GM13976 (cell line): ENCODE results near the gene EEF2KMT.
A peak's percentile ranks its signal among the peaks of the same experiment; 100 is the strongest.
"Not testable (repeated sequence)": the region's sequence is repeated elsewhere in the genome, so short reads cannot be mapped to it uniquely, and the experiment has no call there.

ENCODE experiments used
- DNase-seq: peaks from one replicate; pipeline ENCODE4 v3.0.0; 2012; ENCODE audit warnings: low spot score
- in situ Hi-C: fragments of 300-500 bp; cut with MboI; formaldehyde crosslinking; loops from one replicate; pipeline ENCODE4 v1.12.0; 2022; ENCODE audit warnings: low sequenced_read_pairs, mixed read lengths, inconsistent platforms; ENCODE audit not compliant: unreplicated experiment
- TF ChIP-seq, protein P1 (sequence below): IDR thresholded peaks from 2 replicates; pipeline ENCODE4 v1.5.1; 2012; ENCODE audit warnings: borderline replicate concordance, mild to moderate bottlenecking; ENCODE audit not compliant: insufficient read depth; ENCODE audit errors: extremely low read depth, missing control alignments, control extremely low read depth

Gene EEF2KMT

DNA sequence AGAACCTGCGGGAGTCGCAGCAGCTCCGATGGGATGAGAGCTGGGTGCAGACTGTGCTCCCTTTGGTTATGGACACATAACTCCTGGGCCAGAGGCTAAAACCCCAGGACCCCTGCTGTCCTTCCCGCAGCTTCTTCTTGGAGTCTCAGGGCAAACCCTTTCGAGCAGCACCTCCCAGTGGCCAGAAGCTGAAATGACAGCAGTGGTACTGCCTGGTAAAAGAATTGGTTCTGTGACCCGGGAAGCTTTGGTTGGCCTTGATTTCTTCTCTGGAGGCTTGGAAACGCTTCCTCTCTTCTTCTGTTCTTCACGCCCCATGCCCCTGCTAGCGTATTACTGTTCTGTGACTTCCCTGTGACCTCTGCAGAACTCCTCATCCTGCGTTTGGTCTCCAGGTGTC is 12.8 kb downstream of the EEF2KMT start:
- in situ Hi-C loops = not testable (repeated sequence)
- TF ChIP-seq, protein P1, sequence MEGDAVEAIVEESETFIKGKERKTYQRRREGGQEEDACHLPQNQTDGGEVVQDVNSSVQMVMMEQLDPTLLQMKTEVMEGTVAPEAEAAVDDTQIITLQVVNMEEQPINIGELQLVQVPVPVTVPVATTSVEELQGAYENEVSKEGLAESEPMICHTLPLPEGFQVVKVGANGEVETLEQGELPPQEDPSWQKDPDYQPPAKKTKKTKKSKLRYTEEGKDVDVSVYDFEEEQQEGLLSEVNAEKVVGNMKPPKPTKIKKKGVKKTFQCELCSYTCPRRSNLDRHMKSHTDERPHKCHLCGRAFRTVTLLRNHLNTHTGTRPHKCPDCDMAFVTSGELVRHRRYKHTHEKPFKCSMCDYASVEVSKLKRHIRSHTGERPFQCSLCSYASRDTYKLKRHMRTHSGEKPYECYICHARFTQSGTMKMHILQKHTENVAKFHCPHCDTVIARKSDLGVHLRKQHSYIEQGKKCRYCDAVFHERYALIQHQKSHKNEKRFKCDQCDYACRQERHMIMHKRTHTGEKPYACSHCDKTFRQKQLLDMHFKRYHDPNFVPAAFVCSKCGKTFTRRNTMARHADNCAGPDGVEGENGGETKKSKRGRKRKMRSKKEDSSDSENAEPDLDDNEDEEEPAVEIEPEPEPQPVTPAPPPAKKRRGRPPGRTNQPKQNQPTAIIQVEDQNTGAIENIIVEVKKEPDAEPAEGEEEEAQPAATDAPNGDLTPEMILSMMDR = peak; percentile 74
- peak; percentile 63 for DNase-seq

DNA sequence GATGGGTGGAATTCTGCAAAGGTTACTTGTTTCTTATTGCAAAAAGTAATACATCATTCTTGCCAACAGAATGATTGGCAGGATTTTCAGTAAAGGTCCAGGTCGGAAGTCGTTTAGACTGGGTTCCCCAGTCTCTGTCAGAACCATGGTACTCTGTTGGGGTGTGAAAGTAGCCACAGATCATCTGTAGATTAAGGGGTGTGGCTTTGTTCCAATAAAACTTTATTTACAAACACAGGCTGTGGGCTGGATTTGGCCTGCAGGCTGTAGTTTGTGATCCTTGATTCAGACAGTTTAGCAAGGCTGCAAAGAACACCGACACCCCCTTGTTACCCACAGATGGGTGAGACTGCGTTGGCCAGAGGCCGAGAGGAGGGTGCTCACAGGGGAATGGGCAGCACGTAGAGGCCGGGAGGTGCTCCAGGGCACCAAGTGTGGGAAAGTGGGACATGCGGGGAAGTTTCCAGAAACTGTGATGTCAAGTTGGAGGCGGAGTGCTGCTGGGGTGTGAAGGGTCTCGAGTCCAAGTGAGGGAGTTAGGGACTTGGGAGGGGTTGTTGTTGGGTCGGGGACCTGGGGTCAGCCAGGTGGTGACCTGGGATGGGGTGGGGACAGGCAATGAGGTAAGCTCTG is 13.4 kb downstream of the EEF2KMT start:
- peak; percentile 5 for DNase-seq
- in situ Hi-C loops = not testable (repeated sequence)

DNA sequence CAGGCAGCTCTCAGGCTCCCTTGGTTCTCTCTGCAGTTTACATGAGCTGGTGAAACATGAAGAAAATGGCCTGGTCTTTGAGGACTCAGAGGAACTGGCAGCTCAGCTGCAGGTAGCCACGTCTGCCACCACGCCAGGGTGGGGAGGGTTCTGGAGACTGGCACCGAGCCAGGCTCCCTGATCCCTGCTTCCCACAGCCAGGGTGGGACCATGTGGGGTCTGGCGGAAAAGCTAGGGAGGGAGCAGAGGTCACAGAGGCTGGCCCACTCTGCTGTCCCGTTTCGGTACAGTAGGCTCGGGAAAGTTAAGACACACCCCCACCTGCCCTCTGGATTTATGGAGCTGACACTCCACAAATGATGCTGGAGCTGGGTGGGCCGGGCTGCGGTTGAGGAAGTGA is 13.9 kb downstream of the EEF2KMT start:
- DNase-seq, in situ Hi-C loops: not testable (repeated sequence)

DNA sequence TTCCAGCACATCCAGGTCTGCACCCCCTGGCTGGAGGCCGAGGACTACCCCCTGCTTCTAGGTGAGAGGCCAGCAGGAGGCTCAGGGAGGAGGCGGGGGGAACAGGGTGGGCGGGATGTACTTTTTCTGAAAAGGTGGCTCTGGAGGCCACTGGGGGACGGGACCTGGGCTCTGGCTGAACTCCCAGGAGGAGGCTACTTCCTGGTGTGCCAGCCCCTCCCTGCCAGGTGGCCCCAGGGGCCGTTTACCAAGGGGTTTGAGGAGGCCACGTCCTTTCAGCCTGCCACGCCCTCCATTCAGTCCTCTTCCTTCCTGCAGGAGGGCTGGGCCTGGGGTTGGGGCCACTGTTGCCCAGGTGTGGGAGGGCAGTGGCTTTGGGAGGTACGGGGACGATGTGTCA is 16.6 kb downstream of the EEF2KMT start:
- in situ Hi-C loops, DNase-seq: not testable (repeated sequence)

DNA sequence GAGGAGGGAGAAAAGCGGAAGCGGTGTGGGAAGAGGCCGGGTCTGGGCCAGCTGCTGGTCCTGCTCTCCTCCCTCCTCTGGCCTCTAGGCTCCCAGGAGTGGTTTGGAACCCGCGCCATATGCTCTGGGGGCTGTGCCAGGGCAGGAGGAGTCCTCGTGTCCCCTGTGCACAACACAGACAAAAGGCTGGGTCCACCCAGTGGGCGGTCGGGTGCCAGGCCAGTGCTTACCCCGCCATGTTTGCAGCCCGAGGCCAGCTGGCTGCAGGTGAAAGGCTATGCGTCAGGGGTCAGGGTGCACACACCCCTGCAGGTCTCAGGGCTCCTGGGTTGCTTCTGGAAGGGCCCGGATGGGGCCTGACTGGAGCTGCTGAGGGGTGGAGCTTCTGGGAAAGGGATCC is 17.1 kb downstream of the EEF2KMT start:
- in situ Hi-C loops, DNase-seq: not testable (repeated sequence)

DNA sequence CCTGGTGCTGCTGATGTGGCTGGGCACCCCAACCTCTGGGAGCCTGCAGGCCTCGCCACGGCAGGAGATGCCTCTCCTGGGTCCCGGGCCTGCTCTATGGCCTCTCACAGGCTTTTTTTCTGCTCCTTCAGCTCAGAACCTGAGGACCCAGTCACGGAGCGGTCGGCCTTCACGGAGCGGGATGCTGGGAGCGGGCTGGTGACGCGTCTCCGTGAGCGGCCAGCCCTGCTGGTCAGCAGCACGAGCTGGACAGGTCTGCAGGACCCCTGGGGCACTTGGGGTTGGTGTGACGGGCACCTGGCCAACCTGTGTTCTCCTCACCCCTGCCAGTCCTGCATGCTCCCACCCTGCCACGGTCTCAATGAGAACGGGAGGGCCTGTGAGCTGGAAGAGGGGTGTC is 19.0 kb downstream of the EEF2KMT start:
- TF ChIP-seq, protein P1 = no peak
- in situ Hi-C loops = no loop called here
- DNase-seq = no peak

DNA sequence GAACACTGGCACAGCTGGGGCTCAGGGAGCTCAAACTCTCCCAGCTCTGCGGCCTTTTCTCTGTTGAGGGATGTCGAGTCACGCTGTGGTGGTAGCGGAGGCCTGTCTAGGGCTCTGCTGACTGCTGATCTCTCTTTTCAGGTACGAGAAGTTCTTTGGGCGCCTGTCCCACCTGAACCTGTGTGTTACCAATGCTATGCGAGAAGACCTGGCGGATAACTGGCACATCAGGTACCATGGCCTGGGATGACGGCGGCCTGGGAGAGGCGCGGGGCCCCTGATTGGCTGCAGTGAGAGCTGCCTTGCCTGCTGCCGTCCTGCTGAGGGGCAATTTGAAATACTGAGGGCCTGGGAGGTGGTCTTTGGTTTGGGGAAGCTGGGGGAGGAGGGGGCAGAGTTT is 20.3 kb downstream of the EEF2KMT start:
- peak; percentile 2 for DNase-seq
- TF ChIP-seq, protein P1 = no peak
- in situ Hi-C loops = no loop called here

DNA sequence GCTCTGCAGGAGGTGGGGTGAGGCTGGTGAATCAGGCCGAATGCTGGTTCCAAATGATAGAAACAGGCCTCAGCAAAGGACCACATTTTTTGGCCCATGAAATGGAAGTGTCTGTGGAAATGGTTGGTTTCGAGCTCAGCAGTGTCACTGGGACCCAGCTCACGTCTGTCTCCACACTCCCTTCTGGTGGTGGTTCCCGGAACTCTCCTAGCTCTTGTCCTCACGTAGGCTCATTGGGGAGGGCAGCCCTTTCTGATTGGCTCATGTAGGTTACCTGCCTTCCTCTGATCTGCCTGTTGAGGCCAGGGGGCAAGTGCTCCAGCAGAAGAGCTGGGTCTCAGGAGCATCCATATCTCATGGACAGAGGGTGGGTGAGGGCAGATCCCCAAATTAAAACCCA is 22.0 kb downstream of the EEF2KMT start:
- TF ChIP-seq, protein P1 = no peak
- in situ Hi-C loops = no loop called here
- DNase-seq = peak; percentile 1

DNA sequence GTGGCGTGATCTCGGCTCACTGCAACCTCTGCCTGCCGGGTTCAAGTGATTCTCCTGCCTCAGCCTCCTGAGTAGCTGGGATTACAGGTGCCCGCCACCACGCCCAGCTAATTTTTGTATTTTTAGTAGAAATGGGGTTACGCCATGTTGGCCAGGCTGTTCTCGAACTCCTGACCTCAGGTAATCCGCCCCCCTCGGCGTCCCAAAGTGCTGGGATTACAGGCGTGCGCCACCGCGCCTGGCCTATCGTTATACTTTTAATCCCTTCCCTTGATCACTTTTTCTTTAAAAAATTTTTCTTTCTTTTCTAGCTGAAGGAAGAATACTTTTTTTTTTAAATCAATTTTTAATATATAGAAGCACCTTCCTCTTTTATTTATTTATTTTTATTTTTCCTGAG is 23.8 kb downstream of the EEF2KMT start:
- in situ Hi-C loops = not testable (repeated sequence)

More for the DNA sequence above, 23.8 kb downstream of the EEF2KMT start:
- not testable (repeated sequence) for DNase-seq
